Pancreas (tissue), 10 donors: Measurements from ENCODE around the gene STAG1. TPM values are rescaled to one million over a fixed set of nuclear protein-coding genes. Genes with fewer than 3 reads are reported as not detected.
"Not testable (repeated sequence)": the region's sequence is repeated elsewhere in the genome, so short reads cannot be mapped to it uniquely, and the experiment has no call there.

Experiments used
- ATAC-seq, 4 donors: fragments of 200-7000 bp; cut with Tn5 transposase; one replicate each; pipeline versions ENCODE4 v1.8.0 to v1.9.1; 2020; ENCODE audit warnings: mild to moderate bottlenecking in 4 of 4, moderate library complexity in 4 of 4
- DNase-seq, 6 donors: peaks; one replicate each; pipeline ENCODE4 v3.0.0-alpha.2; 2020
- FAIRE-seq: peaks from 2 replicates; lab custom pipeline; 2012; peaks lifted over from hg19 to GRCh38; lab: Jason Lieb, UNC
- H3K27ac ChIP-seq, 4 donors: fragments of 200-600 bp; sonication (generic); 1 replicate in 3 of 4; 2 replicates in 1 of 4; pipeline versions ENCODE4 v1.5.0 to v1.8.0; 2020
- H3K27me3 ChIP-seq, 4 donors: fragments of 200-600 bp; one replicate each; pipeline ENCODE4 v1.8.0; 2021
- H3K36me3 ChIP-seq, 3 donors: fragments of 200-600 bp; sonication (generic) in 1 of 3; one replicate each; pipeline versions ENCODE4 v1.5.0 to v1.8.0; 2020 to 2021
- H3K4me1 ChIP-seq, 3 donors: fragments of 200-600 bp; one replicate each; pipeline ENCODE4 v1.8.0; 2021
- H3K4me3 ChIP-seq, 4 donors: fragments of 200-600 bp; sonication (generic) in 2 of 4; one replicate each; pipeline versions ENCODE4 v1.5.0 to v1.8.0; 2020 to 2021
- H3K9me3 ChIP-seq, 4 donors: fragments of 200-600 bp; one replicate each; pipeline ENCODE4 v1.8.0; 2021
- WGBS, 2 donors: extraction: QIAGEN DNeasy Blood & Tissue Kit; methylation state at CpG; one replicate each; pipeline ENCODE4 v1.1.7; 2013; 5-methylcytosine and 5-hydroxymethylcytosine counted together
- intact Hi-C, 3 donors: fragments of 100-400 bp; cut with DNase I; formaldehyde crosslinking; loops; one replicate each; pipeline versions ENCODE4 v1.11.1 to v1.14.2; 2022
- polyA plus RNA-seq, 2 donors: library from polyadenylated mRNA; stranded (reverse); fragments of 200-250 nt; gene quantifications; one replicate each; pipeline ENCODE4 v1.2.3, GENCODE V29; 2013
- total RNA-seq, 6 donors: library from RNA; stranded (reverse); fragmentation: NEBNext Ultra II Directional in 4 of 6; extraction: Animal tissue kit (Norgen Biotek cat#: 25700) in 4 of 6; gene quantifications; one replicate each; pipeline versions ENCODE4 v1.2.1 to v1.2.4, GENCODE V29; 2021 to 2023
- TF ChIP-seq, protein P1 (sequence below), 4 donors: fragments of 200-600 bp; sonication (generic) in 3 of 4; IDR thresholded peaks; one replicate each; pipeline versions ENCODE4 v1.5.0 to v1.8.0; 2021; ENCODE audit warnings: antibody characterized with exemption in 4 of 4
- donor health status: healthy with polysubstance abuse.
- donor health status: DM: no; HTN: no; CAD: no; lungs with moderate emphysema.
- donor health status: DM: no; HTN: no; CAD: no.
- donor health status: control.
- donor health status: control.
- donor health status: Bipolar disorder and iron deficiency.
- donor health status: DM: yes; HTN: yes; CAD: no.
- donor health status: DM: no; HTN: no; CAD: no.
- donor health status: DM: no; HTN: no; CAD: no.
- donor health status: DM: yes; HTN: yes; CAD: no.

Gene STAG1
- total and polyA plus RNA-seq, 8 donors: 6.8 to 24.1 (median 18.6) TPM

GRCh38 chr3:136772709-136773108 is 20.5 kb upstream of the STAG1 start:
- FAIRE-seq: no peak

DNA sequence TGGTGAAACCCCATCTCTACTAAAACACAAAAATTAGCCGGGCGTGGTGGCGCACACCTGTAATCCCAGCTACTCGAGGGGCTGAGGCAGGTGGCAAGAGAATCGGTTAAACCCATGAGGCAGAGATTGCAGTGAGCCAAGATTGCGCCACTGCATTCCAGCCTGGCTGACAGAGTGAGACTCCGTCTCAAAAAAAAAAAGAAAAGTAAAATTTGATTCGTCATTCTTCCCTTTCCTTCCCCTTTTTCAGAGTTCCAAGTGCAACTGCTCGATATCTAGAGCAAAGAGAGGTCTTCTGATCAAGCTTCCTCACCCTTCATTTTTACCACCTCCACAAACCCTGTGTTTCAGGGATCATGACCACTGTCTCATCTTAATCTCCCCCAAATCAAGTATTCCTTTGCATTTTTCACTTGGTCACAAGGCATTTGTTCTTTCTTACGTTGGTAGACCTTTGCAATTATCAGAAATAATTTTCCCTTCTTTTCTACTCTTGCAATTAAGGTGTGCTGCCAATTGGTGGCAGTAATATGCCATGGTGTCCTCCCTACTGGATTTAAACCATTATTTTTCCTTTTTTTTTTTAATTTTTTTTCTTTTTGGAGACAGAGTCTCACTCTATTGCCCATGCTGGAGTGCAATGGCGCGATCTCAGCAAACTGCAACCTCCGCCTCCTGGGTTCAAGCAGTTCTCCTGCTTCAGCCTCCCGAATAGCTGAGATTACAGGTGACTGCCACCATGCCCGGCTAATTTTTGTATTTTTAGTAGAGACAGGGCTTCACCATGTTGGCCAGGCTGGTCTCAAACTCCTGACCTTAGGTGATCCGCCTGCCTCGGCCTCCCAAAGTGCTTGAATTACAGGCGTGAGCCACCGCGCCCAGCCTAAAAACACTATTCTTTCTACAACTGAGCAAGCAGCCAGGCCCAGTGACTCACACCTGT is 6.3 kb upstream of the STAG1 start:
- peak overlapping the region in 1 of 4 donors; percentile 5 for H3K27ac ChIP-seq
- DNase-seq, H3K27me3 ChIP-seq, H3K36me3 ChIP-seq, H3K9me3 ChIP-seq, FAIRE-seq, H3K4me1 ChIP-seq, H3K4me3 ChIP-seq: not testable (repeated sequence)
- intact Hi-C loops: loop anchor here in 1 of 3 donors (10.0 kb wide), 1 partner anchor 364 kb away; no protein-coding TSS in a partner anchor
- TF ChIP-seq, protein P1, sequence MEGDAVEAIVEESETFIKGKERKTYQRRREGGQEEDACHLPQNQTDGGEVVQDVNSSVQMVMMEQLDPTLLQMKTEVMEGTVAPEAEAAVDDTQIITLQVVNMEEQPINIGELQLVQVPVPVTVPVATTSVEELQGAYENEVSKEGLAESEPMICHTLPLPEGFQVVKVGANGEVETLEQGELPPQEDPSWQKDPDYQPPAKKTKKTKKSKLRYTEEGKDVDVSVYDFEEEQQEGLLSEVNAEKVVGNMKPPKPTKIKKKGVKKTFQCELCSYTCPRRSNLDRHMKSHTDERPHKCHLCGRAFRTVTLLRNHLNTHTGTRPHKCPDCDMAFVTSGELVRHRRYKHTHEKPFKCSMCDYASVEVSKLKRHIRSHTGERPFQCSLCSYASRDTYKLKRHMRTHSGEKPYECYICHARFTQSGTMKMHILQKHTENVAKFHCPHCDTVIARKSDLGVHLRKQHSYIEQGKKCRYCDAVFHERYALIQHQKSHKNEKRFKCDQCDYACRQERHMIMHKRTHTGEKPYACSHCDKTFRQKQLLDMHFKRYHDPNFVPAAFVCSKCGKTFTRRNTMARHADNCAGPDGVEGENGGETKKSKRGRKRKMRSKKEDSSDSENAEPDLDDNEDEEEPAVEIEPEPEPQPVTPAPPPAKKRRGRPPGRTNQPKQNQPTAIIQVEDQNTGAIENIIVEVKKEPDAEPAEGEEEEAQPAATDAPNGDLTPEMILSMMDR (IDR thresholded peaks at IDR 0.05): peak in 2 of 4 donors; percentile 26 to 34
- 73 to 80% methylated on average over 20 of the region's 20 CpGs for WGBS, 2 donors
- ATAC-seq: peak in 3 of 4 donors; percentile 63 to 83 (median 66)

More at GRCh38 chr3:136772709-136773108, 20.5 kb upstream of the STAG1 start:
- Histone ChIP-seq H3K4me1 (no peaks in the 10 kb centered on the region), H3K27ac (no peak overlapping the region), H3K27me3 (no peaks in the 10 kb centered on the region), H3K4me3 (no peak overlapping the region), H3K36me3 (no peaks in the 10 kb centered on the region), H3K9me3 (no peaks in the 10 kb centered on the region)
- intact Hi-C loops: loop anchor here in 1 of 3 donors (10.0 kb wide), 1 partner anchor 242 kb away; no protein-coding TSS in a partner anchor
- 43 to 67% methylated on average over 1 of the region's 1 CpG for WGBS, 2 donors
- no peak for ATAC-seq
- no peak for DNase-seq
- TF ChIP-seq, protein P1 (IDR thresholded peaks at IDR 0.05): no peak

DNA sequence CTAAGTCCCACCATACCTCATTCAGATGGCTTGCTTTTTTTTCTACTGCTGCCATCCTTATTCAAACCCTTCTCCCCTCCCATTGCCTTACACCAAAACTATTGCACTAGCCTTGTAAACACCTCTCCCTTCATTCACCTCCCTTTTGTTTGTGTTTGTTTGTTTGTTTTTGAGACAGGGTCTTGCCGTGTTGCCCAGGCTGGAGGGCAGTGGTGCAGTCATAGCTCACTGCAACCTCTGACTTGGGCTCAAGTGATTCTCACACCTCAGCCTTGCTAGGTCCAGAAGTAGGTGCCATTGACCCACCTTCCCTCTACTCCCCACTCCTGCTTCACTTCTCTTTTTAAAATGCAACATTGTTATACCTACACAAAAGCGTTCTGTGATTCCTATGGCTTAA is 3.0 kb upstream of the STAG1 start:
- ATAC-seq: no peak
- Histone ChIP-seq H3K4me3 (no peak overlapping the region), H3K27ac (no peak overlapping the region), H3K27me3 (no peaks in the 10 kb centered on the region), H3K36me3 (no peaks in the 10 kb centered on the region), H3K4me1 (peaks cover 0 to 12% (median 0%) of the 10 kb centered on the region in 3 donors), H3K9me3 (no peaks in the 10 kb centered on the region)
- no peak for FAIRE-seq
- DNase-seq: no peak
- intact Hi-C loops: loop anchor here in 1 of 3 donors (10.0 kb wide), 1 partner anchor 360 kb away; no protein-coding TSS in a partner anchor
- TF ChIP-seq, protein P1 (IDR thresholded peaks at IDR 0.05): no peak
- WGBS, 2 donors: 79 to 95% methylated on average over 2 of the region's 2 CpGs

DNA sequence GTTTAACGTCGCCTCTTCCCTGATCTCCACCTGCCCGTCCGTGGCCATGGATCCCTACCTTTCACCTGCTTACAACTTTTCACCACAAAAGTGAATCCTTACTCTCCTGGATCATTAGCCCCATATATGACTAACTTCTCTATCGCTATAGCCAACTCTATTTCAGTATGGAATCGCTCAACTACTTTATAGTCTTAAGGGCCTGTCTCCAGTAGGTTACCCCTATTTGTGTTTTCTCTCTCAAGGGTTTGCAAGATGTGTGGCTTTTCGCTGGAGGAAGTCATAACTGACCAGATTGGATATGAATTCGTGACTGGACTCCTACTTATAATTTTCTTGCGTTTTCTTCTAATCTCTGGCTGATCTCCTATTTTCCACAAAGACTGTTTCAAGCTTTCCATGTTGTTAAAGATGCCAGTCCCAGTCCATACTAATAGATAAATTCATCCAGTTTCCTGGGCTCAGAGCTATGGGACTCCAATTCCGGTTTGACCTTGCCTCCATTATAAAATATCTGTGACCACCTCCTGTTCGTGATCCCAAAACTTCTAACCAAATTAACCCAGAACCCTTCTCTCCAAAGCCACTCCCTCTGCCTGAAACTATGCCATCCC is 1.3 kb upstream of the STAG1 start:
- Histone ChIP-seq H3K4me3 (peak overlapping the region in 3 of 4 donors; percentile 24 to 83 (median 67)), H3K4me1 (peaks cover 15 to 25% (median 15%) of the 10 kb centered on the region in 3 donors), H3K9me3 (no peaks in the 10 kb centered on the region), H3K36me3 (no peaks in the 10 kb centered on the region), H3K27ac (peak overlapping the region; percentile 96 to 99 (median 97)), H3K27me3 (no peaks in the 10 kb centered on the region)
- FAIRE-seq: no peak
- DNase-seq: no peak
- TF ChIP-seq, protein P1 (IDR thresholded peaks at IDR 0.05): no peak
- WGBS, 2 donors: 21 to 30% methylated on average over 11 of the region's 11 CpGs
- intact Hi-C loops: loop anchor here in 1 of 3 donors (10.0 kb wide), 1 partner anchor 359 kb away; no protein-coding TSS in a partner anchor
- no peak for ATAC-seq
